ENCODE data around the gene CDK14.
A peak's percentile ranks its signal among the peaks of the same experiment; 100 is the strongest.

Gene CDK14

GRCh38 chr7:91031757-91032156 lies 435.6 kb downstream of the CDK14 start:
- no peak for DNase-seq

- DNase-seq = no peak
Measured at GRCh38 chr7:91033574-91033973, 437.5 kb downstream of the CDK14 start.

- DNase-seq = peak; percentile 7
Measured at GRCh38 chr7:91034459-91035368, 438.6 kb downstream of the CDK14 start.

GRCh38 chr7:91039033-91039432 lies 442.9 kb downstream of the CDK14 start:
- DNase-seq = no peak

GRCh38 chr7:91041141-91041540 lies 445.0 kb downstream of the CDK14 start:
- no peak for DNase-seq

- no peak for DNase-seq
Measured at GRCh38 chr7:91041901-91042484, 445.9 kb downstream of the CDK14 start.

GRCh38 chr7:91043186-91043585 lies 447.1 kb downstream of the CDK14 start:
- DNase-seq = no peak

GRCh38 chr7:91043924-91044645 lies 448.0 kb downstream of the CDK14 start:
- no peak for DNase-seq

- no peak for DNase-seq
Measured at GRCh38 chr7:91045606-91046005, 449.5 kb downstream of the CDK14 start.

GRCh38 chr7:91046322-91047089 lies 450.4 kb downstream of the CDK14 start:
- DNase-seq = no peak

- no peak for DNase-seq
Measured at GRCh38 chr7:91047636-91048035, 451.5 kb downstream of the CDK14 start.

GRCh38 chr7:91050677-91051076 lies 454.6 kb downstream of the CDK14 start:
- DNase-seq = no peak

- no peak for DNase-seq
Measured at GRCh38 chr7:91051966-91052365, 455.8 kb downstream of the CDK14 start.

- no peak for DNase-seq
Measured at GRCh38 chr7:91054374-91054773, 458.3 kb downstream of the CDK14 start.

- no peak for DNase-seq
Measured at GRCh38 chr7:91055219-91055618, 459.1 kb downstream of the CDK14 start.

- DNase-seq = no peak
Measured at GRCh38 chr7:91062713-91063112, 466.6 kb downstream of the CDK14 start.

GRCh38 chr7:91064052-91064451 lies 467.9 kb downstream of the CDK14 start:
- DNase-seq = no peak

- DNase-seq = no peak
Measured at GRCh38 chr7:91064938-91065337, 468.8 kb downstream of the CDK14 start.

- no peak for DNase-seq
Measured at GRCh38 chr7:91066627-91067026, 470.5 kb downstream of the CDK14 start.

- DNase-seq = no peak
Measured at GRCh38 chr7:91067242-91067641, 471.1 kb downstream of the CDK14 start.

- DNase-seq = no peak
Measured at GRCh38 chr7:91068136-91068795, 472.1 kb downstream of the CDK14 start.

- no peak for DNase-seq
Measured at GRCh38 chr7:91069146-91069545, 473.0 kb downstream of the CDK14 start.
